Measurements from ENCODE around the gene SELENOK.

The SELENOK gene

GRCh38 chr3:53919741-53920140 is 28.1 kb upstream of the SELENOK start:
- H3K27me3 ChIP-seq (ENCODE audit: control insufficient read depth in 1 of 2, insufficient read depth in 2 of 2, low read length in 2 of 2), result peaks cover 5% of the 10 kb centered on the region in 2 donors

GRCh38 chr3:53913401-53913800 is 21.7 kb upstream of the SELENOK start:
- no peak overlapping the region for H3K4me3 ChIP-seq (ENCODE audit: low read depth in 1 of 2, low read length in 2 of 2)
- no peaks in the 10 kb centered on the region for H3K9me3 ChIP-seq (ENCODE audit: control insufficient read depth in 1 of 2, low read length in 2 of 2)
- no peak overlapping the region for H3K9ac ChIP-seq (ENCODE audit: low read depth in 1 of 2, low read length in 2 of 2)
- peaks cover 5% of the 10 kb centered on the region in 2 donors for H3K27me3 ChIP-seq (ENCODE audit: control insufficient read depth in 1 of 2, insufficient read depth in 2 of 2, low read length in 2 of 2)
- no peaks in the 10 kb centered on the region for H3K36me3 ChIP-seq (ENCODE audit: control insufficient read depth in 1 of 2, insufficient read depth in 2 of 2, low read length in 2 of 2)
- no peak overlapping the region for H3K27ac ChIP-seq (ENCODE audit: low read depth, low read length)
- no peaks in the 10 kb centered on the region for H3K4me1 ChIP-seq (ENCODE audit: control insufficient read depth in 1 of 2, insufficient read depth in 2 of 2, low read length in 2 of 2)

More at GRCh38 chr3:53919741-53920140, 28.1 kb upstream of the SELENOK start:
- Histone ChIP-seq H3K9ac (ENCODE audit: low read depth in 1 of 2, low read length in 2 of 2) (no peak overlapping the region), H3K4me1 (ENCODE audit: control insufficient read depth in 1 of 2, insufficient read depth in 2 of 2, low read length in 2 of 2) (no peaks in the 10 kb centered on the region), H3K9me3 (ENCODE audit: control insufficient read depth in 1 of 2, low read length in 2 of 2) (no peaks in the 10 kb centered on the region), H3K36me3 (ENCODE audit: control insufficient read depth in 1 of 2, insufficient read depth in 2 of 2, low read length in 2 of 2) (no peaks in the 10 kb centered on the region), H3K27ac (ENCODE audit: low read depth, low read length) (no peak overlapping the region), H3K4me3 (ENCODE audit: low read depth in 1 of 2, low read length in 2 of 2) (no peak overlapping the region)

- no peak overlapping the region for H3K27ac ChIP-seq (ENCODE audit: low read depth, low read length)
These were observed 11.1 kb upstream of the SELENOK start for GRCh38 chr3:53902711-53903110.

GRCh38 chr3:53902067-53902466 is 10.4 kb upstream of the SELENOK start:
- no peaks in the 10 kb centered on the region for H3K36me3 ChIP-seq (ENCODE audit: control insufficient read depth in 1 of 2, insufficient read depth in 2 of 2, low read length in 2 of 2)
- H3K27ac ChIP-seq (ENCODE audit: low read depth, low read length), result no peak overlapping the region
- peaks cover 4% of the 10 kb centered on the region in 2 donors for H3K27me3 ChIP-seq (ENCODE audit: control insufficient read depth in 1 of 2, insufficient read depth in 2 of 2, low read length in 2 of 2)
- H3K4me1 ChIP-seq (ENCODE audit: control insufficient read depth in 1 of 2, insufficient read depth in 2 of 2, low read length in 2 of 2), result no peaks in the 10 kb centered on the region
- no peak overlapping the region for H3K9ac ChIP-seq (ENCODE audit: low read depth in 1 of 2, low read length in 2 of 2)
- no peaks in the 10 kb centered on the region for H3K9me3 ChIP-seq (ENCODE audit: control insufficient read depth in 1 of 2, low read length in 2 of 2)
- no peak overlapping the region for H3K4me3 ChIP-seq (ENCODE audit: low read depth in 1 of 2, low read length in 2 of 2)

More at GRCh38 chr3:53902711-53903110, 11.1 kb upstream of the SELENOK start:
- Histone ChIP-seq H3K9me3 (ENCODE audit: control insufficient read depth in 1 of 2, low read length in 2 of 2) (no peaks in the 10 kb centered on the region), H3K27me3 (ENCODE audit: control insufficient read depth in 1 of 2, insufficient read depth in 2 of 2, low read length in 2 of 2) (peaks cover 1% of the 10 kb centered on the region in 2 donors), H3K36me3 (ENCODE audit: control insufficient read depth in 1 of 2, insufficient read depth in 2 of 2, low read length in 2 of 2) (no peaks in the 10 kb centered on the region), H3K9ac (ENCODE audit: low read depth in 1 of 2, low read length in 2 of 2) (no peak overlapping the region), H3K4me3 (ENCODE audit: low read depth in 1 of 2, low read length in 2 of 2) (no peak overlapping the region), H3K4me1 (ENCODE audit: control insufficient read depth in 1 of 2, insufficient read depth in 2 of 2, low read length in 2 of 2) (no peaks in the 10 kb centered on the region)

- Histone ChIP-seq H3K4me1 (ENCODE audit: control insufficient read depth in 1 of 2, insufficient read depth in 2 of 2, low read length in 2 of 2) (no peaks in the 10 kb centered on the region), H3K9ac (ENCODE audit: low read depth in 1 of 2, low read length in 2 of 2) (no peak overlapping the region), H3K27ac (ENCODE audit: low read depth, low read length) (no peak overlapping the region), H3K36me3 (ENCODE audit: control insufficient read depth in 1 of 2, insufficient read depth in 2 of 2, low read length in 2 of 2) (no peaks in the 10 kb centered on the region), H3K9me3 (ENCODE audit: control insufficient read depth in 1 of 2, low read length in 2 of 2) (no peaks in the 10 kb centered on the region), H3K4me3 (ENCODE audit: low read depth in 1 of 2, low read length in 2 of 2) (no peak overlapping the region), H3K27me3 (ENCODE audit: control insufficient read depth in 1 of 2, insufficient read depth in 2 of 2, low read length in 2 of 2) (peaks cover 4% of the 10 kb centered on the region in 2 donors)
These were observed 9.1 kb upstream of the SELENOK start for GRCh38 chr3:53900666-53901331.

GRCh38 chr3:53899750-53900149 is 8.1 kb upstream of the SELENOK start:
- H3K36me3 ChIP-seq (ENCODE audit: control insufficient read depth in 1 of 2, insufficient read depth in 2 of 2, low read length in 2 of 2), result no peaks in the 10 kb centered on the region
- H3K27ac ChIP-seq (ENCODE audit: low read depth, low read length), result no peak overlapping the region
- H3K9me3 ChIP-seq (ENCODE audit: control insufficient read depth in 1 of 2, low read length in 2 of 2), result no peaks in the 10 kb centered on the region
- H3K4me3 ChIP-seq (ENCODE audit: low read depth in 1 of 2, low read length in 2 of 2), result no peak overlapping the region
- H3K4me1 ChIP-seq (ENCODE audit: control insufficient read depth in 1 of 2, insufficient read depth in 2 of 2, low read length in 2 of 2), result no peaks in the 10 kb centered on the region
- no peak overlapping the region for H3K9ac ChIP-seq (ENCODE audit: low read depth in 1 of 2, low read length in 2 of 2)
- H3K27me3 ChIP-seq (ENCODE audit: control insufficient read depth in 1 of 2, insufficient read depth in 2 of 2, low read length in 2 of 2), result peaks cover 4% of the 10 kb centered on the region in 2 donors

- no peaks in the 10 kb centered on the region for H3K9me3 ChIP-seq (ENCODE audit: control insufficient read depth in 1 of 2, low read length in 2 of 2)
- peak overlapping the region; percentile 86 to 88 for H3K4me3 ChIP-seq (ENCODE audit: low read depth in 1 of 2, low read length in 2 of 2)
- H3K36me3 ChIP-seq (ENCODE audit: control insufficient read depth in 1 of 2, insufficient read depth in 2 of 2, low read length in 2 of 2), result peaks cover 0 to 4% of the 10 kb centered on the region in 2 donors
- H3K9ac ChIP-seq (ENCODE audit: low read depth in 1 of 2, low read length in 2 of 2), result peak overlapping the region; percentile 67 to 69
- no peaks in the 10 kb centered on the region for H3K27me3 ChIP-seq (ENCODE audit: control insufficient read depth in 1 of 2, insufficient read depth in 2 of 2, low read length in 2 of 2)
- peaks cover 5 to 23% of the 10 kb centered on the region in 2 donors for H3K4me1 ChIP-seq (ENCODE audit: control insufficient read depth in 1 of 2, insufficient read depth in 2 of 2, low read length in 2 of 2)
- H3K27ac ChIP-seq (ENCODE audit: low read depth, low read length), result peak overlapping the region; percentile 81
These were observed 603 bp upstream of the SELENOK start for GRCh38 chr3:53892286-53892637.

- peaks cover 5 to 23% of the 10 kb centered on the region in 2 donors for H3K4me1 ChIP-seq (ENCODE audit: control insufficient read depth in 1 of 2, insufficient read depth in 2 of 2, low read length in 2 of 2)
- peak overlapping the region; percentile 86 to 88 for H3K4me3 ChIP-seq (ENCODE audit: low read depth in 1 of 2, low read length in 2 of 2)
- H3K9ac ChIP-seq (ENCODE audit: low read depth in 1 of 2, low read length in 2 of 2), result peak overlapping the region; percentile 97 to 99
- H3K27me3 ChIP-seq (ENCODE audit: control insufficient read depth in 1 of 2, insufficient read depth in 2 of 2, low read length in 2 of 2), result no peaks in the 10 kb centered on the region
- no peaks in the 10 kb centered on the region for H3K9me3 ChIP-seq (ENCODE audit: control insufficient read depth in 1 of 2, low read length in 2 of 2)
- H3K27ac ChIP-seq (ENCODE audit: low read depth, low read length), result peak overlapping the region; percentile 97
- peaks cover 0 to 10% of the 10 kb centered on the region in 2 donors for H3K36me3 ChIP-seq (ENCODE audit: control insufficient read depth in 1 of 2, insufficient read depth in 2 of 2, low read length in 2 of 2)
These were observed 758 bp downstream of the SELENOK start for GRCh38 chr3:53890726-53891475.

- H3K27ac ChIP-seq (ENCODE audit: low read depth, low read length), result no peak overlapping the region
- no peak overlapping the region for H3K9ac ChIP-seq (ENCODE audit: low read depth in 1 of 2, low read length in 2 of 2)
- H3K36me3 ChIP-seq (ENCODE audit: control insufficient read depth in 1 of 2, insufficient read depth in 2 of 2, low read length in 2 of 2), result peaks cover 8 to 28% of the 10 kb centered on the region in 2 donors
- no peaks in the 10 kb centered on the region for H3K27me3 ChIP-seq (ENCODE audit: control insufficient read depth in 1 of 2, insufficient read depth in 2 of 2, low read length in 2 of 2)
- peaks cover 5 to 23% of the 10 kb centered on the region in 2 donors for H3K4me1 ChIP-seq (ENCODE audit: control insufficient read depth in 1 of 2, insufficient read depth in 2 of 2, low read length in 2 of 2)
- H3K9me3 ChIP-seq (ENCODE audit: control insufficient read depth in 1 of 2, low read length in 2 of 2), result no peaks in the 10 kb centered on the region
- no peak overlapping the region for H3K4me3 ChIP-seq (ENCODE audit: low read depth in 1 of 2, low read length in 2 of 2)
These were observed 3.4 kb downstream of the SELENOK start for GRCh38 chr3:53888232-53888631.

GRCh38 chr3:53887446-53887845 is 4.2 kb downstream of the SELENOK start:
- no peaks in the 10 kb centered on the region for H3K9me3 ChIP-seq (ENCODE audit: control insufficient read depth in 1 of 2, low read length in 2 of 2)
- H3K4me3 ChIP-seq (ENCODE audit: low read depth in 1 of 2, low read length in 2 of 2), result no peak overlapping the region
- peaks cover 5 to 22% of the 10 kb centered on the region in 2 donors for H3K4me1 ChIP-seq (ENCODE audit: control insufficient read depth in 1 of 2, insufficient read depth in 2 of 2, low read length in 2 of 2)
- peaks cover 8 to 30% of the 10 kb centered on the region in 2 donors for H3K36me3 ChIP-seq (ENCODE audit: control insufficient read depth in 1 of 2, insufficient read depth in 2 of 2, low read length in 2 of 2)
- no peaks in the 10 kb centered on the region for H3K27me3 ChIP-seq (ENCODE audit: control insufficient read depth in 1 of 2, insufficient read depth in 2 of 2, low read length in 2 of 2)
- no peak overlapping the region for H3K27ac ChIP-seq (ENCODE audit: low read depth, low read length)
- H3K9ac ChIP-seq (ENCODE audit: low read depth in 1 of 2, low read length in 2 of 2), result no peak overlapping the region
